IPS-15b (cell line): Measurements from ENCODE around the gene CPLX1.

Experiments
- H3K27me3 ChIP-seq: one replicate; pipeline ENCODE4 v1.6.1; 2013; ENCODE audit warnings: low read length; ENCODE audit not compliant: control insufficient read depth, insufficient read depth
- H3K36me3 ChIP-seq: one replicate; pipeline ENCODE4 v1.6.1; 2013; ENCODE audit warnings: low read length; ENCODE audit not compliant: control insufficient read depth, insufficient read depth
- H3K4me1 ChIP-seq: one replicate; pipeline ENCODE4 v1.6.1; 2013; ENCODE audit warnings: mild to moderate bottlenecking, low read length; ENCODE audit not compliant: control insufficient read depth, insufficient read depth
- H3K4me3 ChIP-seq: one replicate; pipeline ENCODE4 v1.5.1; 2013; ENCODE audit warnings: low read depth, low read length
- H3K9ac ChIP-seq: one replicate; pipeline ENCODE4 v1.6.1; 2013; ENCODE audit warnings: low read depth, mild to moderate bottlenecking, low read length
- H3K9me3 ChIP-seq: one replicate; pipeline ENCODE4 v1.6.1; 2013; ENCODE audit warnings: mild to moderate bottlenecking, low read length; ENCODE audit not compliant: control insufficient read depth, insufficient read depth

Gene CPLX1

GRCh38 chr4:749698-750666 is 75.9 kb downstream of the CPLX1 start:
- H3K4me1 ChIP-seq, result no peaks in the 10 kb centered on the region
- no peaks in the 10 kb centered on the region for H3K9me3 ChIP-seq
- H3K36me3 ChIP-seq, result peaks cover 12% of the 10 kb centered on the region
- H3K4me3 ChIP-seq, result no peak overlapping the region
- H3K27me3 ChIP-seq, result no peaks in the 10 kb centered on the region
- H3K9ac ChIP-seq, result no peak overlapping the region

DNA sequence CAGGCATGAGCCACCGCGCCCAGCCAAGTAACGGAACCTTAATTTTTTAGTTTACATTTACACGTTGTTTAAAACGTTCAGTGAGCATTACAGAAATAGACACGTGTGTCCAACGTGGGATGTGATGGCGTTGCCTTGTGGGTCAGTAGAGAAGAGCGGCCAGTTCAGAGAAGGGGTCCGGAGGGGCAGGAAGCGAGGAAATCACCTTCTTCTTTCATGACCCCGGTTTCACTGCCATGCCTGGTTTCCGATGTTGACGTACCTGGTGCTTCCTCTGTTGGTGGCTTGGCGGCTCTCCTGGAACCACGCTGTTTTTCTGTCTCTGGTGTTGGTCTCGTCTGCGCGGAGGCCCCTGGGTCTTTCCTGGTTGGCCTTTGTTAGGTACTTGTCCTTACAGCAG is 77.5 kb downstream of the CPLX1 start:
- Histone ChIP-seq H3K9me3 (no peaks in the 10 kb centered on the region), H3K4me3 (no peak overlapping the region), H3K4me1 (no peaks in the 10 kb centered on the region), H3K36me3 (peaks cover 11% of the 10 kb centered on the region), H3K27me3 (no peaks in the 10 kb centered on the region), H3K9ac (no peak overlapping the region)

DNA sequence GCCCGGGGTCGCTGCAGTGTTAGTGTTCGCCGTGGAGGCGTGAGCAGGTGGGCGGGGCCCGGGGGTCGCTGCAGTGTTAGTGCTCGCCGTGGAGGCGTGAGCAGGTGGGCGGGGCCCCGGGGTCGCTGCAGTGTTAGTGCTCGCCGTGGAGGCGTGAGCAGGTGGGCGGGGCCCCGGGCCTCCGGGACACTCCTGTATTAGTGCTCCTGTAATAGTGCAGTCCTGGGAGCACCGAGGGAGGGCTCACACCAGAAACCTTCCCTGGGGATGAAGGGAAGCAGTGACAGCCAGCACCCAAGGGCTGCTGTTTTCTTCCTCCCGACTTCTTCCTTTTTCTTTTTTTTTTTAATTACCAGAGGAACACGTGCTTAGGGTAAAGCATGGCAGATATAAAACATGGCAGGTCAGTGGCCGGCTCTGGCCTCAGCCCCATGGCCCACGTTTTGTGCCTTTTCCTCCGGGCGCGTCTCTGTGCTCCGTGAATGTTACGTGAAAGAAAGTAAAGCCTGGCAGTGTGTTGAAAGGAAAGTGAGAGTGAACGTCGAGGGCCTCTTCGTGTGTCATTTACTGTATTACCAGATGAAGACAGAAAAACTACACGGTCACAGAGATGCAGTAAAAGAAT is 78.3 kb downstream of the CPLX1 start:
- no peak overlapping the region for H3K4me3 ChIP-seq
- H3K4me1 ChIP-seq, result no peaks in the 10 kb centered on the region
- H3K9me3 ChIP-seq, result no peaks in the 10 kb centered on the region
- no peaks in the 10 kb centered on the region for H3K27me3 ChIP-seq
- H3K9ac ChIP-seq, result no peak overlapping the region
- peaks cover 17% of the 10 kb centered on the region for H3K36me3 ChIP-seq

DNA sequence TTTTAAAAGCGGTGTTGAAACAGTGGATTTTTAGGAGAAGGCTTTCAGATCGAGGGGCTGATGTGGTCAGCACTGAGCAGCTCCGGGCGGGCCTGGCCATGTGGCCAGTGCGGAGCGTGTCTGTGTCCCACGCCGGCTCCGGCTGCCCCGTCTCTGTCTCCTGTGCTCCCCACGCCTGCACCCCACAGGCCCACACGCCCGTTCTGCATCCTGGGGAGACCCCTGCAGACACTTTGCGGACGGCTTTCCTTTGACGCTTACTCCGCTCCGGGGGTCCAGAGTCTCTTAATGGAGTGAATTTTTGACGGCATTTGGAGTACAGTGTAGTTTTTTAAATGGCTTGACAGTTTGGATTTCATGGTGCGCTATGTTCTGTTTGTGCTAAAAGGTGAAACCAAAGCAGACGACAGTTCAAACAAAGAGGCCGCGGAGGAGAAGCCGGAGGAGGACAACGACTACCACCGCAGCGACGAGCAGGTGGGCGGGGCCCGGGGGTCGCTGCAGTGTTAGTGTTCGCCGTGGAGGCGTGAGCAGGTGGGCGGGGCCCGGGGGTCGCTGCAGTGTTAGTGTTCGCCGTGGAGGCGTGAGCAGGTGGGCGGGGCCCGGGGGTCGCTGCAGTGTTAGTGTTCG is 81.6 kb downstream of the CPLX1 start:
- Histone ChIP-seq H3K4me1 (no peaks in the 10 kb centered on the region), H3K9ac (no peak overlapping the region), H3K9me3 (no peaks in the 10 kb centered on the region), H3K4me3 (no peak overlapping the region), H3K27me3 (no peaks in the 10 kb centered on the region), H3K36me3 (peaks cover 21% of the 10 kb centered on the region)

DNA sequence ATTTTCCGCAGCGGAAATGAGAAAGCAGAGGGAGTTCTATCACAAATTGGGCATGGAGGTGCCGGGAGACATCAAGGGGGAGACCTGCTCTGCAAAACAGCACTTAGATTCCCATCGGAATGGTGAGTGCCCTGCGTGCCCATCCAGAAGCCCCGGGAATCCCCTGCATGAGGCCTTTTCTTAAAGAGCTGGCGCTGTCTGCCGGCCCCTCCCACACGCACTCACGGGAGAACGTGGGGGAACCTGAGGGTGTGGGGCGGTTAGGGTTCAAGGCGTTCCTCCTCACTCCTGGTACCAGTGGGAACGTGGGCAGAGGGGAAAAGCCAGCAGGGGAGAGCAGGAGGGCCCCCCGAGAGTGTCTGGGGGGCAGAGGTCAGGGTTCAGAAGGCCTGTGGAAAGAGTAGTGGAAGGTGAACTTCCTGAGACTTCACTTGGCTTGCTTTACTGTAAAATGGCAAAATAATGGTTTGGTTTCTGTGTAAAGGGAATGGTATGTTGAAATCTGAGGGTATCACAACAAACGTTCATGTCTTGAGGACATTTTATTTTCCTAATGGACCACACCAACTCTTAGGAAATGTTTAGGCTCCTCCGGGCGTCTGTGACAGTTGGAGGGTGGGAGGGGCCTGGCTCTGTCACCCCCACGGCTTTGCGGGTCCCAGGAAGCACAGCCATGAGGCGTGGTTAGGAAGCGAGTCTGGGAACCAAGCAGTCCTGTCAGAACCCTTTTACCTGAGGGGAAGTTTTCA is 82.3 kb downstream of the CPLX1 start:
- H3K36me3 ChIP-seq, result peaks cover 26% of the 10 kb centered on the region
- H3K4me1 ChIP-seq, result no peaks in the 10 kb centered on the region
- no peak overlapping the region for H3K9ac ChIP-seq
- H3K4me3 ChIP-seq, result no peak overlapping the region
- H3K27me3 ChIP-seq, result no peaks in the 10 kb centered on the region
- H3K9me3 ChIP-seq, result no peaks in the 10 kb centered on the region

DNA sequence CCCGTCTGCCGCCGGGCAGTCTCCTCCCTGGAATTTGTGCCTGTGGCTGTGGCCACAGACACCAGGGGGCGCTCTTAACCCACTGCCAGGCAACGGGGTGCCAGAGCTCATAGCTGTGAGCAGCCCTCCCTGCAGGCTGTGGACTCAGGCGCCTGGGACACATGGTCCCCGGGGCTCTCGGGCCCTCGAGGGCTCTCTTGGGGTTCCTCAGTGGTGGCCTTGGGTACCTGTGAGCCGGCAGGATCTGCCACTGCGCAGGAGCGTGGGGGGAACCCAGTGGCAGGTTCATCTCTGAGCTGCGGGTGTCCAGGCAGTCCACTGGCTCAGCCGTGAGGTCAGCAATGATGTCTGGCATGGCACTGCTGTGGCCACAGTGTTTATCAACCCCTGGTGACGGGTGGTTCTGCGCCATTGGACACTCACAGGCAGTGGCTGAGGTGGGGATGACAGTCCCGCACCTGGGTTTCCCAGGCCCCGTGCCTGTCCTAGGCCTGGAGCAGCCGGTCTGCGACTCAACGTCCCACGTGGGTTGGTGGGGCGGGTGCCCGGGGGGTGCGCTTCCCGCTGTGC is 83.1 kb downstream of the CPLX1 start:
- no peak overlapping the region for H3K9ac ChIP-seq
- no peaks in the 10 kb centered on the region for H3K27me3 ChIP-seq
- no peaks in the 10 kb centered on the region for H3K4me1 ChIP-seq
- H3K4me3 ChIP-seq, result no peak overlapping the region
- H3K9me3 ChIP-seq, result no peaks in the 10 kb centered on the region
- peaks cover 22% of the 10 kb centered on the region for H3K36me3 ChIP-seq

- H3K4me3 ChIP-seq, result no peak overlapping the region
- no peak overlapping the region for H3K9ac ChIP-seq
- no peaks in the 10 kb centered on the region for H3K27me3 ChIP-seq
- no peaks in the 10 kb centered on the region for H3K9me3 ChIP-seq
- no peaks in the 10 kb centered on the region for H3K4me1 ChIP-seq
- peaks cover 25% of the 10 kb centered on the region for H3K36me3 ChIP-seq
These were observed 83.7 kb downstream of the CPLX1 start for GRCh38 chr4:742096-742741.

GRCh38 chr4:740656-741282 is 85.2 kb downstream of the CPLX1 start:
- no peaks in the 10 kb centered on the region for H3K9me3 ChIP-seq
- H3K9ac ChIP-seq, result no peak overlapping the region
- no peaks in the 10 kb centered on the region for H3K4me1 ChIP-seq
- no peak overlapping the region for H3K4me3 ChIP-seq
- no peaks in the 10 kb centered on the region for H3K27me3 ChIP-seq
- peaks cover 29% of the 10 kb centered on the region for H3K36me3 ChIP-seq

GRCh38 chr4:740011-740410 is 85.9 kb downstream of the CPLX1 start:
- no peaks in the 10 kb centered on the region for H3K27me3 ChIP-seq
- H3K9ac ChIP-seq, result no peak overlapping the region
- H3K4me3 ChIP-seq, result no peak overlapping the region
- H3K36me3 ChIP-seq, result peaks cover 33% of the 10 kb centered on the region
- no peaks in the 10 kb centered on the region for H3K9me3 ChIP-seq
- H3K4me1 ChIP-seq, result no peaks in the 10 kb centered on the region

- Histone ChIP-seq H3K9ac (no peak overlapping the region), H3K9me3 (no peaks in the 10 kb centered on the region), H3K36me3 (peaks cover 37% of the 10 kb centered on the region), H3K4me1 (no peaks in the 10 kb centered on the region), H3K27me3 (no peaks in the 10 kb centered on the region), H3K4me3 (no peak overlapping the region)
These were observed 86.4 kb downstream of the CPLX1 start for GRCh38 chr4:739569-739968.
